ENCODE data around the gene PM20D2. TPM values are rescaled to one million over a fixed set of nuclear protein-coding genes. Genes with fewer than 3 reads are reported as not detected.

The PM20D2 gene
- total and polyA plus RNA-seq, 2 of the 13 experiments (the other 11 are each of a cell fraction or from before 2014, with no cell fraction given) = 13.3 to 26.3 TPM

DNA sequence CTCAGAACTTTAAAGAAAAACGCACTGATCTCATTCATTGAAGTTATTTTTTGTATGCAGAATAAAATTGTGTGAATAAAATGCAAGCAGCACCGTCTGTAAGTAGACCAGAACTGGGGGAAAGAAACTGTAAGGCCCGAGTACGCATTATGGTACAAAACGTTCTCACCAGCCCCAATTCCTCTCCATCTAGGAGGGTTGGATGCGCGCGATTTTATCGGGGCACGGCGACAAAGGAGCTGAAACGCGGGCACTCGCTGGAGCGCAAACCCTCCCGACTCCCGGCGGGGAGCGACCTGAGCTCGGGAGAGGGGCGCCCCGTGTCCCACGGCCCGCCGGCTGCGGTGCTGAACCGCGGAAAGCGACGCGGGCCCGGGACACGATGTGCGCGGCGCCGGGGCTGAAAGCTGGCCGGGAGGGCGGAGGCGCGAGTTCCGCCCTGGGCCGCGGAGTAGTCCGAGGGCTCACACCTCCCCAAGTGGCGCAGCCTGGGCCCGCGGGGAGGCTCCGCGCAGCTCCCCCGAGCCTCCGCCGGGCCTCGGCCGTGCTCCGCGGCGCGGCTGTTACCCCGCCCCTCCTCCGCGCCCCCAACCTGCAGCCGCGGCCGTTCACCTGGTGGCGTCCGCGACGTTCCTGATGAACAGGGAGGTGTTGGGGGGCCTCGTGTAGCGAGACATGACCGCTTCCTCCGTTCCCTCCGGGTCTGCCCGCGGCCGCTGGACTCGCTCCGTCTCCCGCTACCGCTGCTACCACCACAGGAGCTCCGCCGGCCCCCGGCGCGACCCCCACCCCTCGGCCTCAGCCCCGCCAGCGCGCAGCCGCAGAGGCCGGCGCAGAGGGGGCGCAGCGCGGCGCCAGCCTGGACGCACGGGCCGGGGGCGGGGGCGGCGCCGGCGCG is 28.4 kb upstream of the PM20D2 start, which contains the start of gene SRSF12 (continued):
- TF ChIP-seq, protein P1, sequence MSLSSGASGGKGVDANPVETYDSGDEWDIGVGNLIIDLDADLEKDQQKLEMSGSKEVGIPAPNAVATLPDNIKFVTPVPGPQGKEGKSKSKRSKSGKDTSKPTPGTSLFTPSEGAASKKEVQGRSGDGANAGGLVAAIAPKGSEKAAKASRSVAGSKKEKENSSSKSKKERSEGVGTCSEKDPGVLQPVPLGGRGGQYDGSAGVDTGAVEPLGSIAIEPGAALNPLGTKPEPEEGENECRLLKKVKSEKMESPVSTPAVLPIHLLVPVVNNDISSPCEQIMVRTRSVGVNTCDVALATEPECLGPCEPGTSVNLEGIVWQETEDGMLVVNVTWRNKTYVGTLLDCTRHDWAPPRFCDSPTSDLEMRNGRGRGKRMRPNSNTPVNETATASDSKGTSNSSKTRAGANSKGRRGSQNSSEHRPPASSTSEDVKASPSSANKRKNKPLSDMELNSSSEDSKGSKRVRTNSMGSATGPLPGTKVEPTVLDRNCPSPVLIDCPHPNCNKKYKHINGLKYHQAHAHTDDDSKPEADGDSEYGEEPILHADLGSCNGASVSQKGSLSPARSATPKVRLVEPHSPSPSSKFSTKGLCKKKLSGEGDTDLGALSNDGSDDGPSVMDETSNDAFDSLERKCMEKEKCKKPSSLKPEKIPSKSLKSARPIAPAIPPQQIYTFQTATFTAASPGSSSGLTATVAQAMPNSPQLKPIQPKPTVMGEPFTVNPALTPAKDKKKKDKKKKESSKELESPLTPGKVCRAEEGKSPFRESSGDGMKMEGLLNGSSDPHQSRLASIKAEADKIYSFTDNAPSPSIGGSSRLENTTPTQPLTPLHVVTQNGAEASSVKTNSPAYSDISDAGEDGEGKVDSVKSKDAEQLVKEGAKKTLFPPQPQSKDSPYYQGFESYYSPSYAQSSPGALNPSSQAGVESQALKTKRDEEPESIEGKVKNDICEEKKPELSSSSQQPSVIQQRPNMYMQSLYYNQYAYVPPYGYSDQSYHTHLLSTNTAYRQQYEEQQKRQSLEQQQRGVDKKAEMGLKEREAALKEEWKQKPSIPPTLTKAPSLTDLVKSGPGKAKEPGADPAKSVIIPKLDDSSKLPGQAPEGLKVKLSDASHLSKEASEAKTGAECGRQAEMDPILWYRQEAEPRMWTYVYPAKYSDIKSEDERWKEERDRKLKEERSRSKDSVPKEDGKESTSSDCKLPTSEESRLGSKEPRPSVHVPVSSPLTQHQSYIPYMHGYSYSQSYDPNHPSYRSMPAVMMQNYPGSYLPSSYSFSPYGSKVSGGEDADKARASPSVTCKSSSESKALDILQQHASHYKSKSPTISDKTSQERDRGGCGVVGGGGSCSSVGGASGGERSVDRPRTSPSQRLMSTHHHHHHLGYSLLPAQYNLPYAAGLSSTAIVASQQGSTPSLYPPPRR (CRISPR knock-in tag; IDR thresholded peaks at IDR 0.05; ENCODE audit: borderline replicate concordance) = no peak
- TF ChIP-seq THAP9 (CRISPR knock-in tag; IDR thresholded peaks at IDR 0.05; ENCODE audit: borderline replicate concordance) (no peak), USF2 (IDR thresholded peaks at IDR 0.05; ENCODE audit: low read depth, low read length) (no peak), USF2 (CRISPR knock-in tag; IDR thresholded peaks at IDR 0.05; ENCODE audit: borderline replicate concordance) (no peak), PRMT3 (CRISPR knock-in tag; IDR thresholded peaks at IDR 0.05; ENCODE audit: borderline replicate concordance, low read depth) (no peak), ZNF75D (CRISPR knock-in tag; IDR thresholded peaks at IDR 0.05; ENCODE audit: borderline replicate concordance) (no peak), SMARCC2 (IDR thresholded peaks at IDR 0.05) (no peak), HIVEP1 (CRISPR knock-in tag; IDR thresholded peaks at IDR 0.05) (no peak), ELF1 (CRISPR knock-in tag; IDR thresholded peaks at IDR 0.05) (no peak), ZNF292 (CRISPR knock-in tag; IDR thresholded peaks at IDR 0.05; ENCODE audit: borderline replicate concordance, low read depth) (no peak), ARNTL (CRISPR knock-in tag; IDR thresholded peaks at IDR 0.05) (no peak), IRF9 (CRISPR knock-in tag; IDR thresholded peaks at IDR 0.05; ENCODE audit: borderline replicate concordance) (no peak; the same call in 1 of the 2 replicates)
- TF ChIP-seq, protein P2, sequence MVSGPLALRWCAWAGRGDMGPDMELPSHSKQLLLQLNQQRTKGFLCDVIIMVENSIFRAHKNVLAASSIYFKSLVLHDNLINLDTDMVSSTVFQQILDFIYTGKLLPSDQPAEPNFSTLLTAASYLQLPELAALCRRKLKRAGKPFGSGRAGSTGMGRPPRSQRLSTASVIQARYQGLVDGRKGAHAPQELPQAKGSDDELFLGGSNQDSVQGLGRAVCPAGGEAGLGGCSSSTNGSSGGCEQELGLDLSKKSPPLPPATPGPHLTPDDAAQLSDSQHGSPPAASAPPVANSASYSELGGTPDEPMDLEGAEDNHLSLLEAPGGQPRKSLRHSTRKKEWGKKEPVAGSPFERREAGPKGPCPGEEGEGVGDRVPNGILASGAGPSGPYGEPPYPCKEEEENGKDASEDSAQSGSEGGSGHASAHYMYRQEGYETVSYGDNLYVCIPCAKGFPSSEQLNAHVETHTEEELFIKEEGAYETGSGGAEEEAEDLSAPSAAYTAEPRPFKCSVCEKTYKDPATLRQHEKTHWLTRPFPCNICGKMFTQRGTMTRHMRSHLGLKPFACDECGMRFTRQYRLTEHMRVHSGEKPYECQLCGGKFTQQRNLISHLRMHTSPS (CRISPR knock-in tag; IDR thresholded peaks at IDR 0.05; ENCODE audit: low read depth) = no peak
- TF ChIP-seq, protein P3, sequence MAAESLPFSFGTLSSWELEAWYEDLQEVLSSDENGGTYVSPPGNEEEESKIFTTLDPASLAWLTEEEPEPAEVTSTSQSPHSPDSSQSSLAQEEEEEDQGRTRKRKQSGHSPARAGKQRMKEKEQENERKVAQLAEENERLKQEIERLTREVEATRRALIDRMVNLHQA (CRISPR knock-in tag; IDR thresholded peaks at IDR 0.05) = no peak

All from HepG2 (cell line).